ENCODE data around the gene APOA4. TPM values are rescaled to one million over a fixed set of nuclear protein-coding genes. Genes with fewer than 3 reads are reported as not detected.

Gene APOA4
- total RNA-seq, 2 donors from 2014 or later = 0.35 to 0.38 TPM

DNA sequence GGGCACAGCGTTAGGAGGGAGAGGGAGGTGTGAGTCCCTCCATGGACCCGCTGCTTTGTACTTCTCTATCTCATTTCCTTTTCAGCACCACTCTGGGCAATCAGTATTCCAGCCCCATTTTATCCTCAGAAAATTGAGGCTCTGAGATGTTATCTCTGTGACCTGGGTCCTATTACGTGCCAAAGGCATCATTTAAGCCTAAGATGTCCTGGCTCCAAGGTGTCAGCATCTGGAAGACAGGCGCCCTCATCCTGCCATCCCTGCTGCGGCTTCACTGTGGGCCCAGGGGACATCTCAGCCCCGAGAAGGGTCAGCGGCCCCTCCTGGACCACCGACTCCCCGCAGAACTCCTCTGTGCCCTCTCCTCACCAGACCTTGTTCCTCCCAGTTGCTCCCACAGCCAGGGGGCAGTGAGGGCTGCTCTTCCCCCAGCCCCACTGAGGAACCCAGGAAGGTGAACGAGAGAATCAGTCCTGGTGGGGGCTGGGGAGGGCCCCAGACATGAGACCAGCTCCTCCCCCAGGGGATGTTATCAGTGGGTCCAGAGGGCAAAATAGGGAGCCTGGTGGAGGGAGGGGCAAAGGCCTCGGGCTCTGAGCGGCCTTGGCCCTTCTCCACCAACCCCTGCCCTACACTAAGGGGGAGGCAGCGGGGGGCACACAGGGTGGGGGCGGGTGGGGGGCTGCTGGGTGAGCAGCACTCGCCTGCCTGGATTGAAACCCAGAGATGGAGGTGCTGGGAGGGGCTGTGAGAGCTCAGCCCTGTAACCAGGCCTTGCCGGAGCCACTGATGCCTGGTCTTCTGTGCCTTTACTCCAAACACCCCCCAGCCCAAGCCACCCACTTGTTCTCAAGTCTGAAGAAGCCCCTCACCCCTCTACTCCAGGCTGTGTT, 5.8 kb upstream of the APOA4 start:
- no peak overlapping the region for H3K4me3 Mint-ChIP-seq
- TF ChIP-seq CTCF (conservative IDR thresholded peaks at IDR 0.05) = peak; percentile 45
- no peak overlapping the region for H3K4me3 ChIP-seq (ENCODE audit: low read length)
- 76 to 85% methylated on average over 7 to 12 of the region's 16 CpGs for WGBS, 2 experiments (ENCODE audit: insufficient coverage in 1 of 2, insufficient read length in 1 of 2)
- H3K9me3 Mint-ChIP-seq = peaks cover 11% of the 10 kb centered on the region
- H3K27ac ChIP-seq (ENCODE audit: low read depth, low read length) = no peak overlapping the region
- H3K36me3 Mint-ChIP-seq (ENCODE audit: low read depth) = no peaks in the 10 kb centered on the region
- H3K27me3 Mint-ChIP-seq (ENCODE audit: insufficient read depth) = peaks cover 7% of the 10 kb centered on the region
- no peaks in the 10 kb centered on the region for H3K9me3 ChIP-seq (ENCODE audit: control insufficient read depth, low read length)
- H3K4me1 Mint-ChIP-seq = peaks cover 3% of the 10 kb centered on the region
- DNase-seq = no peak
- no peaks in the 10 kb centered on the region for H3K36me3 ChIP-seq (ENCODE audit: control insufficient read depth, insufficient read depth, low read length)
- H3K4me1 ChIP-seq (ENCODE audit: control insufficient read depth, insufficient read depth, low read length) = peaks cover 10% of the 10 kb centered on the region
- no peak overlapping the region for H3K9ac ChIP-seq (ENCODE audit: extremely low read depth, low read length, poor library complexity, severe bottlenecking)
- no peaks in the 10 kb centered on the region for H3K27me3 ChIP-seq (ENCODE audit: control insufficient read depth, insufficient read depth, low read length, poor library complexity, severe bottlenecking)
- no peak overlapping the region for H3K27ac Mint-ChIP-seq

DNA sequence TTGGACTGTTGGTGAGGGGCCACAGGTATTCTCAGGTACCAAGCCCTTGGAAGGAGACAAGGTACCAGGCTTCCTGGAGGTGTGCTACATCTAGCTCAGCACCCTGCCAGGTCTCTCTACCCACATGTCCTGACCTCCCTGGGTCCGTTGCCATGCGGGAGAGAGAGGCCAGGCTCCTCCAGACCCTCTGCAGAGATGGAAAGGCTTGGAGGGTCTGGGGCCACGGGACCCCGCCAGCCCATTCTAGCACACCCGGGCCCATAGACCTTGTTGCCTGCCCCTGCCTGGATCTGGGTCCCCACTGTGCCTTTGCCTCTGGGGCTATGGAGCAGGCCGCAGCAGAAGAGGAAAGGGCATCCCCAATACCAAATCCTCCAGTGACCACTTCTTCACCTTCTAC, 4.4 kb upstream of the APOA4 start:
- Histone ChIP-seq H3K27me3 (ENCODE audit: control insufficient read depth, insufficient read depth, low read length, poor library complexity, severe bottlenecking) (no peaks in the 10 kb centered on the region), H3K36me3 (ENCODE audit: control insufficient read depth, insufficient read depth, low read length) (no peaks in the 10 kb centered on the region), H3K27ac (ENCODE audit: low read depth, low read length) (no peak overlapping the region), H3K9me3 (ENCODE audit: control insufficient read depth, low read length) (no peaks in the 10 kb centered on the region), H3K4me1 (ENCODE audit: control insufficient read depth, insufficient read depth, low read length) (peaks cover 23% of the 10 kb centered on the region), H3K9ac (ENCODE audit: extremely low read depth, low read length, poor library complexity, severe bottlenecking) (no peak overlapping the region), H3K4me3 (ENCODE audit: low read length) (no peak overlapping the region)
- H3K9me3 Mint-ChIP-seq = peaks cover 11% of the 10 kb centered on the region
- H3K4me1 Mint-ChIP-seq = peaks cover 10% of the 10 kb centered on the region
- no peak for TF ChIP-seq CTCF (conservative IDR thresholded peaks at IDR 0.05)
- 85 to 100% methylated on average over 4 to 6 of the region's 6 CpGs for WGBS, 2 experiments (ENCODE audit: insufficient coverage in 1 of 2, insufficient read length in 1 of 2)
- no peaks in the 10 kb centered on the region for H3K36me3 Mint-ChIP-seq (ENCODE audit: low read depth)
- peaks cover 6% of the 10 kb centered on the region for H3K27me3 Mint-ChIP-seq (ENCODE audit: insufficient read depth)
- no peak overlapping the region for H3K4me3 Mint-ChIP-seq
- no peak for DNase-seq
- H3K27ac Mint-ChIP-seq = no peak overlapping the region

GRCh38 chr11:116826751-116827431, 3.8 kb upstream of the APOA4 start:
- peaks cover 10% of the 10 kb centered on the region for H3K4me1 Mint-ChIP-seq
- H3K27me3 Mint-ChIP-seq (ENCODE audit: insufficient read depth) = peaks cover 4% of the 10 kb centered on the region
- Histone ChIP-seq H3K27me3 (ENCODE audit: control insufficient read depth, insufficient read depth, low read length, poor library complexity, severe bottlenecking) (no peaks in the 10 kb centered on the region), H3K27ac (ENCODE audit: low read depth, low read length) (no peak overlapping the region), H3K4me1 (ENCODE audit: control insufficient read depth, insufficient read depth, low read length) (peaks cover 23% of the 10 kb centered on the region), H3K4me3 (ENCODE audit: low read length) (no peak overlapping the region), H3K9me3 (ENCODE audit: control insufficient read depth, low read length) (no peaks in the 10 kb centered on the region), H3K36me3 (ENCODE audit: control insufficient read depth, insufficient read depth, low read length) (no peaks in the 10 kb centered on the region), H3K9ac (ENCODE audit: extremely low read depth, low read length, poor library complexity, severe bottlenecking) (no peak overlapping the region)
- H3K27ac Mint-ChIP-seq = no peak overlapping the region
- H3K4me3 Mint-ChIP-seq = no peak overlapping the region
- TF ChIP-seq CTCF (conservative IDR thresholded peaks at IDR 0.05) = no peak
- WGBS, 2 experiments (ENCODE audit: insufficient coverage in 1 of 2, insufficient read length in 1 of 2) = 86 to 91% methylated on average over 5 to 9 of the region's 9 CpGs
- peaks cover 8% of the 10 kb centered on the region for H3K9me3 Mint-ChIP-seq
- DNase-seq = no peak
- H3K36me3 Mint-ChIP-seq (ENCODE audit: low read depth) = no peaks in the 10 kb centered on the region
